Stomach (tissue), 9 donors: ENCODE measurements around the gene DEPP1. TPM values are rescaled to one million over a fixed set of nuclear protein-coding genes. Genes with fewer than 3 reads are reported as not detected.

ENCODE experiments used
- DNase-seq, 2 donors: peaks; one replicate each; pipeline versions ENCODE4 v3.0.0 to v3.0.0-alpha.2; 2013 to 2019
- H3K27ac ChIP-seq, 5 donors: fragments of 200-600 bp in 4 of 5; sonication (generic) in 4 of 5; one replicate each; pipeline ENCODE4 v1.5.1; 2013 to 2019; ENCODE audit warnings: mild to moderate bottlenecking in 1 of 5, moderate library complexity in 1 of 5
- H3K27me3 ChIP-seq, 3 donors: fragments of 200-600 bp; sonication (generic); one replicate each; pipeline ENCODE4 v1.5.1; 2017 to 2019; ENCODE audit warnings: mixed run types in 1 of 3
- H3K36me3 ChIP-seq, 4 donors: fragments of 200-600 bp; sonication (generic); 1 replicate in 3 of 4; 2 replicates in 1 of 4; pipeline ENCODE4 v1.5.1; 2016 to 2019
- H3K4me1 ChIP-seq, 4 donors: fragments of 200-600 bp; sonication (generic); one replicate each; pipeline ENCODE4 v1.5.1; 2016 to 2019
- H3K4me3 ChIP-seq, 4 donors: fragments of 200-600 bp; sonication (generic) in 3 of 4; one replicate each; pipeline ENCODE4 v1.5.1; 2016 to 2019; ENCODE audit warnings: mild to moderate bottlenecking in 1 of 4
- H3K9me3 ChIP-seq, 4 donors: fragments of 200-600 bp; sonication (generic); one replicate each; pipeline ENCODE4 v1.5.1; 2016 to 2019
- CTCF ChIP-seq, 7 experiments: fragments of 450-650 bp in 4 of 7; fragments of 200-600 bp in 3 of 7; sonication (generic) in 3 of 7; IDR thresholded peaks; one replicate each; pipeline ENCODE4 v1.5.1; 2016 to 2019; ENCODE audit warnings: antibody characterized with exemption in 7 of 7, control low read depth in 2 of 7, mild to moderate bottlenecking in 1 of 7
- EP300 ChIP-seq: sonication (generic); formaldehyde crosslinking; IDR thresholded peaks from one replicate; pipeline ENCODE4 v1.6.1; 2017; ENCODE audit warnings: antibody characterized with exemption
- POLR2A ChIP-seq, 4 donors: fragments of 450-650 bp; IDR thresholded peaks; one replicate each; pipeline ENCODE4 v1.6.1; 2016; ENCODE audit warnings: antibody characterized with exemption in 4 of 4, control low read depth in 2 of 4, mild to moderate bottlenecking in 1 of 4, moderate library complexity in 1 of 4
- POLR2AphosphoS5 ChIP-seq, 3 donors: sonication (generic); formaldehyde crosslinking; IDR thresholded peaks; one replicate each; pipeline ENCODE4 v1.6.1; 2016; ENCODE audit warnings: antibody characterized with exemption in 3 of 3
- WGBS, 5 donors: extraction: QIAGEN DNeasy Blood & Tissue Kit in 3 of 5; methylation state at CpG; one replicate each; pipeline versions ENCODE4 v1.1.5 to v1.1.7; 2013 to 2018; 5-methylcytosine and 5-hydroxymethylcytosine counted together
- intact Hi-C: fragments of 100-400 bp; cut with DNase I; formaldehyde crosslinking; loops from one replicate; pipeline ENCODE4 v1.15.1; 2023; ENCODE audit warnings: low total_unique reads
- polyA plus RNA-seq, 3 donors: library from polyadenylated mRNA; stranded (reverse); fragments of 200-250 nt; gene quantifications; one replicate each; pipeline ENCODE4 v1.2.3, GENCODE V29; 2013
- total RNA-seq, 5 donors: library from RNA; depleted of rRNA; stranded (reverse); fragments of >200 nt; gene quantifications; one replicate each; pipeline versions ENCODE4 v1.1.0 to v1.2.3, GENCODE V29; 2014 to 2016
- donor health status: healthy with polysubstance abuse.
- donor health status: Bipolar disorder and iron deficiency.
- donor health status: healthy.

DEPP1 gene
- total and polyA plus RNA-seq, 8 donors, result 9.8 to 72.9 (median 31.5) TPM

DNA sequence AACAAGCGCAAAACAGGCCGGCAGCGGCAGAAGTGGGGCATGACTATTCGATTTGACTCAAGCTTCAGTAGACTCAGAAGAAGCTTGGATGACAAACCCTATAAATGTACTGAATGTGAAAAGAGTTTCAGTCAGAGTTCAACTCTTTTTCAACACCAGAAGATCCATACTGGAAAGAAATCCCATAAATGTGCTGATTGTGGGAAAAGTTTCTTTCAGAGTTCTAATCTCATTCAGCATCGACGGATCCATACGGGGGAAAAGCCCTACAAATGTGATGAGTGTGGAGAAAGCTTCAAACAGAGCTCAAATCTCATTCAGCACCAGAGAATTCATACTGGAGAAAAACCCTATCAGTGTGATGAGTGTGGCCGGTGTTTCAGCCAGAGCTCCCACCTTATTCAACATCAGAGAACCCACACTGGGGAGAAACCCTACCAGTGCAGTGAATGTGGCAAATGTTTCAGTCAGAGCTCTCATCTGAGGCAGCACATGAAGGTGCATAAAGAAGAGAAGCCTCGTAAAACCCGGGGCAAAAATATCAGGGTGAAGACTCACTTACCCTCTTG, 24.9 kb upstream of the DEPP1 start:
- intact Hi-C loops, result no loop called here
- H3K9me3 ChIP-seq, result no peaks in the 10 kb centered on the region
- WGBS, 5 donors, result 91 to 94% (median 92%) methylated on average over 10 of the region's 10 CpGs

GRCh38 chr10:45001381-45002148, 23.0 kb upstream of the DEPP1 start:
- intact Hi-C loops, result no loop called here
- peak; percentile 85 to 86 for DNase-seq
- peaks cover 17 to 61% (median 51%) of the 10 kb centered on the region in 4 donors for H3K4me1 ChIP-seq
- H3K4me3 ChIP-seq, result peak overlapping the region; percentile 58 to 63 (median 60)
- H3K36me3 ChIP-seq, result peaks cover 0 to 25% (median 20%) of the 10 kb centered on the region in 4 donors
- H3K27ac ChIP-seq, result peak overlapping the region; percentile 90 to 97 (median 95)
- H3K27me3 ChIP-seq, result no peaks in the 10 kb centered on the region
- H3K9me3 ChIP-seq, result no peaks in the 10 kb centered on the region
- TF ChIP-seq POLR2AphosphoS5 (IDR thresholded peaks at IDR 0.05), result peak in 2 of 3 donors; percentile 68 to 79
- no peak for TF ChIP-seq CTCF (IDR thresholded peaks at IDR 0.05)
- TF ChIP-seq POLR2A (IDR thresholded peaks at IDR 0.05), result peak in 2 of 4 donors; percentile 26 to 29
- 5 to 8% (median 7%) methylated on average over 13 of the region's 13 CpGs for WGBS, 5 donors

More for the DNA sequence above, 24.9 kb upstream of the DEPP1 start:
- Histone ChIP-seq H3K27me3 (no peaks in the 10 kb centered on the region), H3K27ac (no peak overlapping the region), H3K4me1 (peaks cover 6 to 52% (median 41%) of the 10 kb centered on the region in 4 donors), H3K4me3 (no peak overlapping the region), H3K36me3 (peaks cover 0 to 25% (median 20%) of the 10 kb centered on the region in 4 donors)
- TF ChIP-seq EP300 (no peak), POLR2A (IDR thresholded peaks at IDR 0.05) (no peak), POLR2AphosphoS5 (IDR thresholded peaks at IDR 0.05) (no peak), CTCF (IDR thresholded peaks at IDR 0.05) (no peak)
- no peak for DNase-seq

DNA sequence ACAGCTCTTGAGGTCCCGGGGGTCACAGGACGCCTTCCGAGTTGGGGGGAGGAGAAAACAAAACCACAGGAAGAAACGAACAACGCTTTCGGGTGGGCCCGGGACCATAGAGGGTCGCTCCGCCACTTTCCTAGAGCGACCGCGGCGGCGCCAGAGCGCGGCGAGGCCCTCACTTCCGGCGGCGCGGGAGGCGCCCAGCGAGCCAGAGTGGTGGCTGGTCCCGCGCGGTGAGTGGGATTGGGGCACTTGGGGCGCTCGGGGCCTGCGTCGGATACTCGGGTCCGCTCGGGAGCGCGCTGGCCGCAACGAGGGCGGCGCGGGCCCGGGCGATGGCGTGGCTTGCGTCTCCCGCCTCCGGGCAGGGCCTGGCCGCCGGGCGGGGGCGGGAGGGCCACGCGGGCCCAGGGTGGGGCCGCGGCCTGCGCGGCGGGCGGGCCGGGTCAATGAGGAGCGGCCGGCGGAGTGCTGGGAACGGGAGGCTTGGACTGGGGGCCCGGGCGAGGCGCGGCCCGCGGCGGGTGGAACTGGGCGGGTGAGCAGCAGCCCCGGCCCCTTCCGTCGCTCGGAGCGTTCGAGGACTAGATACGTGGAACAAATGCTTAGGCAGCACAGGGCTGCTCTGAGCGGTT, 22.3 kb upstream of the DEPP1 start, which contains the start of gene ZNF22:
ZNF22 (plus strand) TSS at position 172 of the 629 bp plus-strand sequence. CDS start 2,446 bp downstream, outside the sequence.
- no peaks in the 10 kb centered on the region for H3K27me3 ChIP-seq
- peak in 1 of 7 experiments; percentile 19 for TF ChIP-seq CTCF (IDR thresholded peaks at IDR 0.05)
- no peak for TF ChIP-seq POLR2A (IDR thresholded peaks at IDR 0.05)
- peak in 2 of 3 donors; percentile 54 to 87 for TF ChIP-seq POLR2AphosphoS5 (IDR thresholded peaks at IDR 0.05)
- H3K4me1 ChIP-seq, result peaks cover 24 to 68% (median 58%) of the 10 kb centered on the region in 4 donors
- H3K9me3 ChIP-seq, result no peaks in the 10 kb centered on the region
- peak within 1 kb of the TSS; percentile 58 to 63 (median 60) for H3K4me3 ChIP-seq
- peak; percentile 68 to 92 for DNase-seq
- H3K36me3 ChIP-seq, result peaks cover 0 to 25% (median 20%) of the 10 kb centered on the region in 4 donors
- 0 to 2% (median 1%) methylated on average over 23 to 79 of the region's 79 CpGs for WGBS, 5 donors
- intact Hi-C loops, result no loop called here
- H3K27ac ChIP-seq, result peak within 1 kb of the TSS; percentile 90 to 97 (median 95)

- no peaks in the 10 kb centered on the region for H3K27me3 ChIP-seq
- H3K36me3 ChIP-seq, result peaks cover 0 to 21% (median 19%) of the 10 kb centered on the region in 4 donors
- no peaks in the 10 kb centered on the region for H3K9me3 ChIP-seq
- intact Hi-C loops, result no loop called here
- peaks cover 30 to 74% (median 65%) of the 10 kb centered on the region in 4 donors for H3K4me1 ChIP-seq
- H3K27ac ChIP-seq, result peak overlapping the region; percentile 90 to 97 (median 95)
- 41 to 61% (median 49%) methylated on average over 12 of the region's 12 CpGs for WGBS, 5 donors
- H3K4me3 ChIP-seq, result peak overlapping the region; percentile 58 to 63 (median 60)
- peak in 1 of 2 donors; percentile 78 for DNase-seq
- TF ChIP-seq EP300 (no peak), POLR2AphosphoS5 (IDR thresholded peaks at IDR 0.05) (peak; percentile 29 to 36 (median 31)), POLR2A (IDR thresholded peaks at IDR 0.05) (no peak), CTCF (IDR thresholded peaks at IDR 0.05) (no peak)
Observed at GRCh38 chr10:45000138-45000751, 21.6 kb upstream of the DEPP1 start.
